NCI-H2196 (cell line): Measurements from ENCODE around the gene MYRIP.
"Not testable (repeated sequence)": the region's sequence is repeated elsewhere in the genome, so short reads cannot be mapped to it uniquely, and the experiment has no call there.

ENCODE experiments used
- DNase-seq: peaks from one replicate; lab custom pipeline; 2025; ENCODE audit not compliant: unreplicated experiment; lab: John Stamatoyannopoulos, UW

The MYRIP gene

DNA sequence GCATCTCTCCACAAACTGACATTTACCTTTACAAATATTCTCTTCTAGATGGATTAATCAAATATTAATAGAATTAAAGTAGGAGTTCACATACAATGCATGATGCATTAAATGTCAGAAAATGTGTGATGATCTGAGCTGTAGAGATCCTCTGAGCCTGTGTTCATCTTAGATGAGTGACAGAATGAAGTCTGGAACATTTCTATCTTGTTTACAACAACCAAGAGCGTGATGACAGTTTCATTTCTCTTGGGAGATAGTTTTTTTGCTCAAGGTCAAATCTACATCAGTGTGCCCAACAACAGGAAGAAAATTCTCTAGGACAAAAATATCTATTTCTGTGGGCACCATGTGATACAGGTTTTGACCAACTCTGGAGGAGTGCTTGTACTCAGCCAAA, 211.9 kb downstream of the MYRIP start:
- DNase-seq, result no peak

DNA sequence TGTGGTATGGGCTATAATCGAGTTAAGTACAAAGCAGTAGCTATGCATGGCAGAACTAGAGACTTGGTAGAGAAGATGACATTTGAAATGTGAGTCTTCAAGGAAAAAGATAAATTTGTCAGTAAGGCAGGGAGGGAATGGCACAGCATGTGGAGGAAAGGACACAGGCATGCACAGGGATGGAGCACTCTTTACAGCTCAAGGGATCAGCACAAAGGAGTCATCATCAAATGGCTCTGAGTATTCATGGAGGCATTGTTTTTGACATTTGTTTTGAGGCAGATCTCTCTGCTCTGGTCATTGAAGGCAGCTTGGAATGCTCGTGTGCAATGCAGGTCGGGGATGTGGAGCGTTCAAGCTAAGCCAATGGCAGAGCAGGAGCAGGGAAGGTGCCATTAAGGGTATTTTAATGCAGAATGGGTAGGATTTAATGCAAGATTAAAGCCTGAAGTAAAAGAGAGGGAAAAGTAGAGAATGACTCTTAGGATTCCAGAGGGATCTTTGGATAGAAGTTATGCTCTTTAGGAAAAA, 213.0 kb downstream of the MYRIP start:
- DNase-seq, result no peak

DNA sequence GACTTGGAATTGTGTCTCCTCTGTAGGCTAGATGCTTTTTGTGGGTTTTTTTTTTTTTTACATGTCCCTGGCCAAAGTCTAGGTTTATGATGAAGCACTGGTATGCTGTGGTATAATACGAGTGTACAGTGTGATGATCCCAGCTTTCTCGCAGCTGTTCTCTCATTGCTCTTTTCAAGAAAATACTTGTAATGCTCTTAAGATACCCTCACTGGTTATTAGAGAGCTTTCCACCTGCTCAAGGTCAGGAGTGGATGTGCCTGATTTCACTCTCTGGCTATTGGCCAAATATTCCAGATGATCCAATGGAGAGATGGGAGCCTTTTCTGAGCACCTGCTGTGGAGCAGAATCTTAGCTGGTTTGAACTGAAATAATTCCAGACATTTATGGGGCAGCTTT, 215.1 kb downstream of the MYRIP start:
- no peak for DNase-seq

DNA sequence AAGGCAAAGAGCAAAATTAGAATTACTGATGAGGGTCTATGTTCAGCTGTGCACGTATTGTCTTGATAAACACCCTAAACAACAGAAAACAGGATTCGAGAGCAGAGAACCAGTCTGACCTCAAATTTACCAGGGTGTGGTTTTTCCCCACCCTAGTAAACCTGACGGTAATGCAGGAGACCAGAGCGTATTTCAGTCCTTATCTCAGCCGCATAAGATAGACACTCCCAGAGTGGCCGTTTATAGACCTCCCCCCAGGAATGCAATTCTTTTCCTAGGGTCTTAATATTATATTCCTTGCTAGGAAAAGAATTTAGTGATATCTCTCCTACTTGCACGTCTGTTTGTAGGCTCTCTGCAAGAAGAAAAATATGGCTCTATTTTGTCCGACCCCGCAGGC, 216.5 kb downstream of the MYRIP start:
- DNase-seq, result not testable (repeated sequence)

DNA sequence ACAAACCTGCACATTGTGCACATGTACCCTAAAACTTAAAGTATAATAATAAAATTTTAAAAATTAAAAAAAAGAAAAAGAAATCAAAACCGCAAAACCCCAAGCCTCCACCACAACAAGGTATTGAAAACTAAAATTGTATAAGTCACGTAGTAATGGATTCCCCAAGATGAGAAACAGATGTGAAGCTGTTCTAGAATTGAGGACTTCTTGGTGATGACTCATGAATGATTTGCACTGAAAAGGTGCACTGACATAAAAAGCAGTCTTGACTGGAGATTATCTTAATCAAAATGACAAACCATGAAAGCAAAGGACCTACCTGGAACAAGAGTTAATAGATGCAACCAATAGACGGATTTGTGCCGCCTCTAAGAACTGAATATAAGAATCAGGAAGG, 225.8 kb downstream of the MYRIP start:
- no peak for DNase-seq

DNA sequence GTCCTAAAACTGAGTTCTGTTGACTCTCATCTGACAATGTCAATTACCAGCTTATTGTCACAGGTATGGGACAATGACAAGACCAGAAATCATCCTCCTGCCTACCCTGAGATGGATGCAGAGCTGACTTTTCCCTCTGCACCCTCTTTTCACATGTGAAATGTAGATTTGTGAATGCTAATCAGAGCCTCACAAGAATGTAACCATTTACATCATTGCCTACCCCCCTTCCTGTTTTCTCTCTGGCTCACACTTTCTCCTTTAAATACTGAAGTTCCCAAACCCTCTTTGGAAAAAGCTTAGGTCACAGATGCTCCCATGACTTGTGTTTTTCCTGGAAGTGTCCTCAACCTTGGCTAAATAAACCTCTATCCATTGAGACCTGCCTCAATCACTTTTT, 228.2 kb downstream of the MYRIP start:
- no peak for DNase-seq

DNA sequence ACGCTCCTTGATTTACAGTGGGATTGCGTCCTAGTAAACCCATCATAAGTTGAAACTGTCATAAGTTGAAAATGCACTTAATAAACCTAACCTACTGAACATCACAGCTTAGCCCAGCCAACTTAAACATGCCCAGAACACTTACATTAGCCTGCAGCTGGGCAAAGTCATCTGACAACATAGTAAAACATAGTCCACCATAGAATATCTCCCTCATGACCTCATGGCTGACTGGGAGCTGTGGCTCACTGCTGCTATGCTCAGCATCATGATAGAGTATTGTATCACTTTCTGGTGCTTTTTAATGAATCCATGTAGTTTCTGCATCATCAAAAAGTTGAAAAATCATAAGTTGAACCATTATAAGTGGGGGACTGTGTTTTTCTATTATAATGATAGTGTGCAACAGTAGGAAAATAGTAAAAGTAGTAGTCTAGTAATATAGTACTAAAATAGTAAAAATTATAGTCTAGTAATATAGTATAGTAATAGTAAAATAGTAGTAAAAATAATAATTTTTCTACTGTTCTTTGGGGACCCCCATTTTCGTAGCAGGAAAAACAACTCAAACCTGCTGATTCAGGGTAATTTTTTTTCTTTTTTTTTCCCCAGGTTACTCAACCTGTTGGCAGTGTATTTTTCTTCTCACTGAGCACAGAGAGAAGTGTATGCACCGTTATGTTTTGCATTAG, 233.5 kb downstream of the MYRIP start:
- no peak for DNase-seq

DNA sequence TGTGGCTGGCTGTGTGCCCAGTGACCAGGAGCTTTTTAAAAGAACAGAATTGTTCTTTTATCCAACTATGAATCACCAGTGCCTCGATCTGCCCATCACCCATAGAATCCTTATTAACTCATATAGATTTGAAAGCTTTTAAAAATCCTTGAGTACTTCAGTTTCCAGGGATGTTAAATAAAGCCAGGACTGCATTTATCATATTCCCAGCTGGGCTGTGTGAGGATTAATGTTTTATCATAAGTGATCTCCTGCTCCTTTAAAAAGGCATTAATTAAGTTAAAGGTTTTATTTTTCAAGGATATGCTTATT, 234.0 kb downstream of the MYRIP start:
- DNase-seq, result no peak

DNA sequence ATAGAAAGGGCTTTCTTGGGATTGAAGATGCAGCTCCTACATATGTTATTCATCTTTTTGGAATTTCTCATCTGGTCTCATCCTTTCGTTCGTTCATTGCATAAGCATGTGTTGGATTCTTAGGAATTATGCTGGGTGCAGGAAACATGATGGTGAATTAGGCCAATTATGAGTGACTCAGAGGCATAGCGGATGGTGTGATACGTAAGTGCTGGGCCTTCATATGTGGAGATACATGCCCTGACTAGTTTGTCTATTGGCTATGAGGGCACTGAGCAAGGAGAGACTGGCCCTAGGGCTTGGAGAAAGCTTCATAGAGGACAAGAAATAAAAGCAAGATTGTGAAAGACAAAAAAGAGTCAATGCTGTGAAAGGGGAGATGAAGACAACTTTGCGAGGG, 235.1 kb downstream of the MYRIP start:
- DNase-seq, result no peak

DNA sequence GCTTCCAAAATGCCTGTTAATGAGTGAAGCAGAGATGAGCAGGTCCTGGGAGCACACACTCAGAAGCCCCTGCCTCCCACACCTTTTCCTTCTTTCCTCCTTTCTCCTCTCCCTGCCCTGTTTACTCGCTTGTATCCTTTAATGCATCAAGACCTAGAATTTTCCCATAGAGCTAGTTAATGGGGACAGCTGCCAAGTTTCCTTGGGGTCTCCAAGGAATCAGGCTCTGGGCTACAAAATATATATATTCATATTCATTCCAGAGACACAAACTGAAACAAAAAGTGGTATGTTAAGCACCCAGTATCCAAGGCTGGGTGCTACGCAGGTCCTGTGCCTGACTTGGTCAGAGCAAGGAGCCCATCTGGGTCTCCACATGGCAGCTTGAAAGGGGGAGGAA, 235.6 kb downstream of the MYRIP start:
- no peak for DNase-seq

DNA sequence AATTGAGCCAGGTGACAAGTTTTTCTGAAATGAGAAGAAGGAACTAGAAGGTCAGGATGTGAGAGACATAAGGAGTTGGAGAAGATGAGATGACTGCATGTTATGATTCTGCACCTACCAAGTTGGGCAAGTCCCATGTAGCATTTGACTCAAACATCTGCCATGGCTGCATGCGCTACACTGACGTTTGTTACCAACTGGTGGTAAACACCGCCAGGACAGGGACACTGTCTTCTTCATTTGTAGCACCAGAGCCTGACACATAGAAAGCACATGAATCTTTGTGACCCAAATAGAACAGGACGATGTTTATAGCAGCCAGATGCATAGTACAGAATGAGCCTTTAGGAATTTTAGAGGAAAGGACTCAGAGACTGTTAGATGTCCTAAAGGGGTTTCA, 236.7 kb downstream of the MYRIP start:
- DNase-seq, result no peak

DNA sequence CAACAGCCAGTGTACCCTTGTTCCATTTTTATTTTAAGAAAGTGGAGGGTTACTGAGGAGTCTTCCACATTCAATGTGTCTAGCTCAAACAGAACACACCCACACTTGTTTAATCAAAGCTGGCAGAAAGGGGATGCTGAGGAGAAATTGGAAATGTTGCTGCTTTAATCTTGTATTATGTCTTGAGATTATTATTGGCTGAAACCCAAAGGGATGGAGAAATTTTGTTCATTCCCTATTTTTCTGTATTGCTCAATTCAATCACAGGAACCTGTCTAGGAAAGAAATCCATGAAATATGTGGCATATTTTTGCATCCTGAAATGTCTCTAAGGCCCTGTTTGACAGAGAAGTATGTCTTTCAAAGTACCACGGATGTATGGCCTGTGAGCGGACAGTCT, 238.0 kb downstream of the MYRIP start:
- no peak for DNase-seq

DNA sequence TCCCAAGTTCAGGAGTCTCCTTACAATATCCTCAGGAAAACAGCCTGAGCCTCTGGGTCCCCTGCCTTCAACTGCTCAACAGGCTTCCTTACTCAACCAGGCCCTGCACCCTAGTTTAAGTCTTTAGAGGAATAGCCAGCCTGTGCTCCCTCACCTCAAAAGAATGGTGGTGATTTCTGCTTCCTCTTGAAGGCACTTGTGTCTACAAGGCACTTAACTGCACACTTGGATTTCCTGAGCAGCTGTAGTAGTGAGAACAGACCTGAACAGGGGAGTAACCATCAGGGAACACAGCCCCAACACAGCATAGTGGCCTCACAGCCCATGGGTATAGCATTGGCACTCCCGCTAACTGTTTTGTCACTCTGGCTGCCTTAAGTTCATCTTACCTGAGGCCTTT, 244.3 kb downstream of the MYRIP start:
- no peak for DNase-seq

DNA sequence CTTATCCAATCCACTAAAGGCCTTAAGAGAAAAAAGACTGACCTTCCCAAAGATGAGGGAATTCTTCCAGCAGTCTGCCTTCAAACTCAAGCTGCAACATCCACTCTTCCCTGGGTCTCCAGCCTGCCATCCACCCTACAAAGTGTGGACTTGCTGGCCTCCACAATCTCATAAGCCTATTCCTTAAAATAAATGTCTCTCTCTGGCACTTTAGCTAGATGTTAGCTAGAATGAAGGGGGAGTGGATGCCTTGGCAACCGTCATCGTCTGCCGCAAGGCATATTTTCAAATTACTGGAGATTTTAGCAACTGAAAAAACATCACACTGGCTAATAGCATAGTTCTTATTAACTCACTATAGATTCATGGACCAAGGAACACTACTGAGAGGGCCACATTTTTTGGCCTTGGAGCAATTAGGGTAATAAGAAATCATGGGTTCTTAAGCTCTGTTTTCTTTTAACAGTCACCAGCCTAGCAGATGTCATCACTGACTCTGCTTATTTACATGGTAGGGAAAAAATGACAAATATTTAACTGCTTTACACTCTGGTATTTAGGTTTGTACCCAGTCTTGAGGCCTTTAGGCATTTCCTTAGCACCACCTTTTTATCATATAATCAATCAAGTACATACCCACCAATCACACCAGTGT, 245.3 kb downstream of the MYRIP start:
- no peak for DNase-seq

DNA sequence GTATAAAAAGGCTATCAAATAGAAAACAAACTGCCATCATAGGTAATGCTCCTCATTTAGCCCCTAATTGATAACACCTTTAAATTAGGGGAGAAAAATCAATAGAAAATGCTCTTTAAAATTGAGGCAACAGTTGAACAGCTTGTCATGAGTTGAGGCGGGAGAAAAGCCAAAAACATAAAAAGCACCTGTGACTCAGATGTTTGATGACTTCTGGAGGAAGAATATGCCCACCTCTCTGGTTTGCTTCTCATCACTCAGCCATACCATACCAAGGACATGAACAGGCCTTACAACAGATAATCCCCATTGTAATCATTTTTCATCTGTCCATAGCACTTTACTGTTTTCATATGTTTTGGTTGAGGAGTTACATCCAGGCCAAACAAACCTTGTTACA, 246.0 kb downstream of the MYRIP start:
- DNase-seq, result no peak

DNA sequence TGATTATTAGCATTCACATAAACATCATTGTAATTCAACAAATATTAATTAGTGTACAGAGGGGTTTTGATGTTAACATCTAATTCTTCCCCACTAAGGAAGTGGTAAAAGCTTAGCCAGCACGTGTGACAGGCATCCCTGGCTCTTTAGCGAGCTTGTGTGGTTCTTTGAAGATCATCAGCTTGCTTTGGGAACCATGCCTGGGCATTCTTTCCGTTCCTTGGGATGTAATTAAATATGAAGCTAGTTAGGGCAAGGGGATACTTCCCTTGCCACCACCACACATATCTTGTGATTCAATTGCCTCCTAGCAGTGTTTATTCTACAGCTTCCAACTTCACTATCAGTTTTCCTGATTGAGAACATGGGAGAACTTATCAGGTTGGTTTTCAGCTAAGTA, 246.5 kb downstream of the MYRIP start:
- no peak for DNase-seq

DNA sequence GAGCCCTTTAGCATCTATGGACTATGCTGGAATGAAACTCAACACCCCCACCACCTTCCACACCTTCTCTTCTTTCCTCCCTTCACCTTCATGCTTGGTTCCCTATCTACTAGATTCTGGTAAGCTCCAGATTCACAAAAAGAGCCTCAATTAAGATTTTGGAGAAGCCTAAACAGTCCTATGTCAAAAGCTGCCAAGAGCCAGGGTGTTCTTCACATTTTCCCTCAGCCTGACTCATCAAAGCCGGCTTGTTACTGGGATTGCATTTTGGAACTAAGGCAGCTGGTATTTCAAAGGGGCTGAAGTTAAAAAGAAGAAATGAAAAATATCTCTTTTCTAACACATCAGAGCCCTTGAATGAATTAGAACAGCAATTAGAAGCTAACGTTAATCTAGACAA, 247.7 kb downstream of the MYRIP start:
- DNase-seq, result no peak

DNA sequence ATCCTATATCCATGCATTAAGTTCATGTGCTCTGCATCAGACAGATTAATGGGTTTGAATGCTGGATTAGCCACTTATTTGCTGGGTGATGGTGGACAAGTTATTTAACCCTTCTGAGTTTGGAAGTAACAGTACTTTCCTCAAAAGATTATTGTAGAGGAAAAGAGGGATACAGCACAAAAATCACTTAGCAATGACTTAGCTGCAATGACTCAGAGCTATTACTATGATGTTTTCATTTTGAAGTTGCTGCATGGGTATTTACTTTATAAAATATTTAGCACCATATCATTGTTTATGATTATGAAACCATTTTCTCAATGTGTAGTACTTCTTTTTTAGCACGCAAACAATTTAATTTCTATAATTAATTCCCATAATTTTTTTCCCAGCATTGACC, 248.4 kb downstream of the MYRIP start:
- DNase-seq, result no peak

DNA sequence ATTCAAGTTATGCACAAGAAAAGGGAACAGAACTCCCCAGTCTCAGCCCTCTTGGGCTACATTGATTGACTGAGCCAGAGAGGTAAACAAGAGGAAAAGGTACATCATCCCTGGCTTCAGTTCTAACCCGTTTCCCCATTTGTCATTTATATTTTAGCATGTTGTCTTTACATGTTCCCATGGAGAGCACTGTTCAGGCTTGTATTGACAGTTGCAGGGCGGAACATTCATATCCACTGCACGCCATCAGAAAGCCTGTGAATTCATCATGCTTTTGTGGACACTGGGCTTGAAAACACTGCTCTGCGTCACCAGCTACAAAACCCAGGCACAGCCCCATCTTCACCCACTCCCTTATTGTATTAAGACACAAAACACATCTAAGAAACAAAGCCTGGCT, 259.2 kb downstream of the MYRIP start:
- DNase-seq, result no peak

DNA sequence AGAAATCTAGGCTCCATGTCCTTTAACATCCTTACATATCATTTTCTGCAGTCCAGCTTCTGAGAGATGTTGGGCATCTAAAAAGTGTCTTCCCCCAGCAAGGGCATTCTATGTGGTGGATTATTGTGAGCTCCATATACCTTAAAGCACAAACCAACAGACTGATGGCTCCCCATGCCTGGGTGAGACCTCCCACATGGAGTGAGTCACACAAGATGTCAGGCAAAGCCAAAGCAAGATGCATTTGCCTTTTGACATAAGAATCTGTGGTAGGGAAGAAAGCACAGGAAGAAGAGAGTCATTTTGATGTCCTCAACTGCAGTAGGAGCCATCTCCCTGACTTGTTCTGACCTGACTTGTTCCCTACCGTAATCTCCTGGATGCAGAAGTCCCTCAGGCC, 261.4 kb downstream of the MYRIP start:
- no peak for DNase-seq

DNA sequence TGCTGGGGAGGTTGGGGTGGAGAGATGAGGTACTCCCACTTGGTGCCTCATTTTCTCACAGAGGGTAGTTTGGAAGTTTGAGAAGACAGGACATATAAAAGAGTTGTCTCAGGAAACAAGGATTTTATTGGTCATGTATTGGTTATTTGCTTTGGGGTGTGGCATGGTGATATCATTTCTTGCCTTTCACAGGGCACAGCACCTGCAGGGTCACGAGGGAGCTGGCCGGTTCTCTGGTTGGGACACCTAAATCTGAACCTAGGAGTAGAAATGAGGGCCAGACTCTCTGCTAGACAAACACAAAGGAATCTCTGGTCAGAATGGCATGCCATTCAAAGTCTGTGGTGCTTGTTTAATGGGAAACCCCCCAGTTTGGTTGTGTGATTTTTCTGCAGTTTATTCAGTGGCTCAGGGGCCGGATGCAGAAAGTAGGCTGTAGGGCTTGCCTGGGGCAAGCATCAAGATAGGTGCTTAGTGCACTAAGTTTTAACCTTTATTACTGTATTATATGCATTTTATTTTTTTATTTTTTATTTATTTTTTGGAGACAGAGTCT, 262.4 kb downstream of the MYRIP start:
- DNase-seq, result no peak

DNA sequence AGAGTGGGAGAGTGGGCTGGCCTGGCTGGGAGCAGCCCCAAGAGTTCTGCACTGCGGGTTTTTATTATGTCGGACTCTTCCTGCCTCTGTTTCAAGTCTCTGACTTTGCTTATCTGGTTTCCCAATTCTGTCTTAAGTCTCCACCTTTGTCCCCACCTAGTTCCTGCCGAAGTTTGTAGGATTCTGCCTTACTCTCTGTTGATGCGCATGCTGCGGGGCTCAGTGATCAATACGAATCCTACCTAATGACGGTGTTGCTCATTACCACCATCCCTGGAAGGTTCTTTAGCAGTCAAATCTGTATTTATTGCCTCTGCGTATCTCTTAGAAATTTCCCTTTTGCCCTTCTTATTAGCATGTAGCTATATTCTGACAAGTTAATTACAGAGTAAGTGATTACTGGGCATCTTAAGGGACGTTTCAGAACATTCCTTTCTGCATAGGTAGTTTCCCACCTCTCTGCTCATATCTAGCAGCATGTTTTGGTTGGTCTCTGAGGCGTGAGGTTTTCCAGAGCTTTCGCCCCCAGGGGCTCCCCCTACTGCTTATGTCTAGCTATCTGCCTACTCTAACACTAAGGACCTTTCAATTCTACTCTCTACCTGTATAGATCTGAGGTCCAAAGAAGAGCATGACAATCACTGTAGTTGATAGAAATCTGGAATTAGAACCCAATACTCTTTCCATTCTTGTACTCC, 264.1 kb downstream of the MYRIP start:
- DNase-seq, result no peak
